A673 (cell line): ENCODE measurements around the gene PLCG2.

Source experiments
- CTCF ChIP-seq: fragments of 300-800, 200-600 bp; sonication (generic); conservative IDR thresholded peaks from 2 replicates; pipeline ENCODE4 v1.5.1; 2017; ENCODE audit warnings: low read depth, mild to moderate bottlenecking, antibody characterized with exemption, low read length, moderate library complexity, mixed read lengths
- EZH2 ChIP-seq: fragments of 200-600 bp; sonication (generic); IDR thresholded peaks from 2 replicates; pipeline ENCODE4 v1.6.1; 2017; ENCODE audit warnings: borderline replicate concordance, low read depth, mild to moderate bottlenecking, mixed read lengths, antibody characterized with exemption, low read length; ENCODE audit not compliant: poor library complexity, severe bottlenecking

- no peak for TF ChIP-seq CTCF
- TF ChIP-seq EZH2, result no peak
These were observed 120.5 kb downstream of the PLCG2 start for GRCh38 chr16:81899601-81900000.
